K562 (cell line): ENCODE measurements around the gene SLC52A1. TPM values are rescaled to one million over a fixed set of nuclear protein-coding genes. Genes with fewer than 3 reads are reported as not detected.
"Not testable (repeated sequence)": the region's sequence is repeated elsewhere in the genome, so short reads cannot be mapped to it uniquely, and the experiment has no call there.

Experiments used
- ATAC-seq: fragments of 200-7000 bp; cut with Tn5 transposase; 3 replicates; pipeline ENCODE4 v1.9.1; 2020; ENCODE audit warnings: moderate library complexity
- BruUV-seq: library from RNA; stranded (reverse); fragments of 400-500 nt; replicated peaks from 2 replicates; lab custom pipeline; 2021; lab: Mats Ljungman, UMichigan
- CTCF ChIA-PET: fragments of 300-600 bp; formaldehyde crosslinking; extraction: SDS; loops from one replicate; lab custom pipeline; 2021; ENCODE audit warnings: low intra/inter-chr PET ratio; lab: Yijun Ruan, JAX
- POLR2A ChIA-PET: fragments of 300-600, 350-650 bp; sonication (Branson Sonifier 250); formaldehyde crosslinking; extraction: SDS; loops from one replicate; lab custom pipeline; 2021; ENCODE audit warnings: antibody characterized with exemption, inconsistent platforms; lab: Yijun Ruan, JAX
- DNase-seq, 4 experiments: peaks; one replicate each; pipeline versions ENCODE4 v3.0.0 to v3.0.0-alpha.2; 2011 to 2018; ENCODE audit warnings: low spot score in 3 of 4, mixed read lengths in 3 of 4; ENCODE audit errors: extremely low read depth in 1 of 4
- FAIRE-seq: peaks from 2 replicates; lab custom pipeline; 2011; peaks lifted over from hg19 to GRCh38; lab: Jason Lieb, UNC
- H2AFZ ChIP-seq: 2 replicates; pipeline ENCODE4 v1.6.0; 2011; ENCODE audit warnings: low read depth, low read length, control low read depth, inconsistent platforms
- H3K27ac ChIP-seq: fragments of 200-600 bp; 3 replicates; pipeline ENCODE4 v1.8.0; 2011; ENCODE audit warnings: low read depth, mild to moderate bottlenecking, control low read depth, inconsistent platforms, low read length, moderate library complexity, mixed read lengths; ENCODE audit errors: extremely low read depth
- H3K27me3 ChIP-seq, 2 experiments: fragments of 300-600 bp in 1 of 2; 2 replicates in 1 of 2; 3 replicates in 1 of 2; pipeline versions ENCODE4 v1.6.0 to v1.8.0; 2011; ENCODE audit warnings: inconsistent platforms in 2 of 2, low read length in 2 of 2, mild to moderate bottlenecking in 1 of 2, mixed read lengths in 1 of 2, moderate library complexity in 1 of 2; ENCODE audit not compliant: control insufficient read depth in 2 of 2, insufficient read depth in 2 of 2
- H3K36me3 ChIP-seq: fragments of 300-600 bp; 3 replicates; pipeline ENCODE4 v1.8.0; 2011; ENCODE audit warnings: mild to moderate bottlenecking, low read length, inconsistent platforms; ENCODE audit not compliant: control insufficient read depth, insufficient read depth
- H3K4me1 ChIP-seq, 2 experiments: fragments of 200-600 bp in 1 of 2; replicated peaks in 1 of 2; 2 replicates in 1 of 2; 3 replicates in 1 of 2; pipeline versions ENCODE4 v1.5.1 to v1.8.0; 2011; ENCODE audit warnings: inconsistent platforms in 2 of 2, low read length in 2 of 2, mild to moderate bottlenecking in 1 of 2, mixed read lengths in 1 of 2, moderate library complexity in 1 of 2; ENCODE audit not compliant: control insufficient read depth in 2 of 2, insufficient read depth in 2 of 2
- H3K4me2 ChIP-seq: 2 replicates; pipeline ENCODE4 v1.6.1; 2011; ENCODE audit warnings: low read length, control low read depth, inconsistent platforms, mixed read lengths; ENCODE audit not compliant: insufficient read depth
- H3K4me3 ChIP-seq: fragments of 200-600 bp; sonication (generic), shearing (Covaris generic); 2 replicates; pipeline ENCODE4 v1.5.1; 2016; ENCODE audit warnings: control low read depth, inconsistent platforms
- H3K79me2 ChIP-seq: fragments of 200-600 bp; 3 replicates; pipeline ENCODE4 v1.8.0; 2011; ENCODE audit warnings: low read length, inconsistent platforms; ENCODE audit not compliant: control insufficient read depth, insufficient read depth
- H3K9ac ChIP-seq, 2 experiments: 2 replicates each; pipeline versions ENCODE4 v1.6.0 to v1.6.1; 2011; ENCODE audit warnings: low read depth in 2 of 2, low read length in 2 of 2, control low read depth in 1 of 2, inconsistent platforms in 1 of 2, mild to moderate bottlenecking in 1 of 2, mixed read lengths in 1 of 2; ENCODE audit not compliant: insufficient read depth in 1 of 2
- H3K9me1 ChIP-seq: one replicate; pipeline ENCODE4 v1.6.0; 2011; ENCODE audit warnings: inconsistent platforms, mild to moderate bottlenecking, low read length, moderate library complexity; ENCODE audit not compliant: control insufficient read depth, insufficient read depth
- H3K9me3 ChIP-seq: replicated peaks from 2 replicates; pipeline ENCODE4 v1.5.1; 2011; ENCODE audit warnings: low read depth, low read length, inconsistent platforms; ENCODE audit not compliant: control insufficient read depth, insufficient read depth
- H4K20me1 ChIP-seq: replicated peaks from 2 replicates; pipeline ENCODE4 v1.6.1; 2011; ENCODE audit warnings: low read length, inconsistent platforms, mixed read lengths; ENCODE audit not compliant: control insufficient read depth, insufficient read depth
- ADNP ChIP-seq: fragments of 200-800 bp; sonication (Bioruptor generic); IDR thresholded peaks from 2 replicates; pipeline ENCODE4 v1.6.1; 2016; ENCODE audit warnings: missing genetic modification characterization, missing compliant biosample characterization
- MEIS2 ChIP-seq: fragments of 450-650 bp; IDR thresholded peaks from 2 replicates; pipeline ENCODE4 v1.6.1; 2014; ENCODE audit warnings: mild to moderate bottlenecking; ENCODE audit not compliant: partially characterized antibody
- NR1H2 ChIP-seq: sonication (generic); formaldehyde crosslinking; IDR thresholded peaks from 2 replicates; pipeline ENCODE4 v1.4.0; 2020; ENCODE audit warnings: mild to moderate bottlenecking, missing genetic modification reagents
- SUPT5H ChIP-seq: fragments of 450-650 bp; IDR thresholded peaks from 2 replicates; pipeline ENCODE4 v1.6.1; 2016
- TAF15 ChIP-seq: fragments of 200-400 bp; formaldehyde crosslinking; IDR thresholded peaks from 2 replicates; pipeline ENCODE4 v1.6.1; 2017; ENCODE audit warnings: mild to moderate bottlenecking, low read depth, low read length, moderate library complexity
- TSC22D4 ChIP-seq: fragments of 450-650 bp; IDR thresholded peaks from 2 replicates; pipeline ENCODE4 v1.6.1; 2016; ENCODE audit warnings: missing genetic modification characterization, missing biosample characterization, control low read depth
- XRCC5 ChIP-seq: fragments of 200-400 bp; formaldehyde crosslinking; IDR thresholded peaks from 2 replicates; pipeline ENCODE4 v1.6.1; 2017; ENCODE audit warnings: low read depth, mild to moderate bottlenecking, low read length
- ZNF57 ChIP-seq: fragments of 450-650 bp; formaldehyde crosslinking; IDR thresholded peaks from 2 replicates; pipeline ENCODE4 v1.4.0; 2020; ENCODE audit warnings: mild to moderate bottlenecking, moderate library complexity
- ZNF584 ChIP-seq: fragments of 200-800 bp; sonication (Bioruptor generic); IDR thresholded peaks from 2 replicates; pipeline ENCODE4 v1.6.1; 2016; ENCODE audit warnings: low read depth, mild to moderate bottlenecking, missing genetic modification characterization, missing compliant biosample characterization
- ZNF764 ChIP-seq: fragments of 250-450 bp; sonication (Bioruptor Pico); IDR thresholded peaks from 2 replicates; pipeline ENCODE4 v1.4.0; 2020; ENCODE audit warnings: low read depth, mild to moderate bottlenecking, moderate library complexity
- ZSCAN32 ChIP-seq: fragments of 450-650 bp; formaldehyde crosslinking; IDR thresholded peaks from 2 replicates; pipeline ENCODE4 v1.4.0; 2020; ENCODE audit warnings: mild to moderate bottlenecking, moderate library complexity
- WGBS: fragments of 100-300 bp; shearing (Covaris generic); methylation state at CpG from one replicate; pipeline ENCODE4 v1.1.6; 2016; ENCODE audit warnings: low coverage, mixed read lengths; ENCODE audit not compliant: insufficient coverage; ENCODE audit errors: missing lambda C conversion rate; 5-methylcytosine and 5-hydroxymethylcytosine counted together
- in situ Hi-C: fragments of 300-500 bp; cut with MboI; formaldehyde crosslinking; loops from 4 replicates; pipeline ENCODE4 v1.15.0; 2018; ENCODE audit warnings: inconsistent platforms, mixed read lengths
- intact Hi-C: fragments of 100-400 bp; cut with micrococcal nuclease; formaldehyde crosslinking; loops from 2 replicates; pipeline ENCODE4 v1.14.2; 2022
- polyA plus RNA-seq, 8 experiments: library from polyadenylated mRNA; depleted of rRNA in 4 of 8; stranded (reverse) in 5 of 8; unstranded in 3 of 8; fragments of >200 nt; fragmentation: Nextera tagmentation in 2 of 8; fragmentation: Illumina TruSeq in 1 of 8; extraction: Ambion mirVana in 2 of 8; extraction: Trizol in 1 of 8; gene quantifications; 2 replicates each; pipeline versions ENCODE4 v1.2.1 to v1.2.3, GENCODE V29; 2011 to 2014; ENCODE audit warnings: inconsistent platforms in 1 of 8, missing spikeins in 1 of 8
- total RNA-seq, 7 experiments: library from RNA; depleted of rRNA in 6 of 7; stranded (reverse); fragments of >200 nt in 6 of 7; fragmentation: Illumina TruSeq in 2 of 7; extraction: Trizol in 2 of 7; gene quantifications; 2 replicates each; pipeline versions ENCODE4 v1.2.1 to v1.2.3, GENCODE V29; 2011 to 2021; ENCODE audit warnings: low replicate concordance in 1 of 7
- TF ChIP-seq, protein P1 (sequence below): fragments of 150-350 bp; conservative IDR thresholded peaks from 2 replicates; pipeline ENCODE4 v1.6.1; 2014; ENCODE audit warnings: low read length

Gene SLC52A1
- total and polyA plus RNA-seq, 9 of the 15 experiments (the other 6 are each of a cell fraction or from before 2014, with no cell fraction given), result 0.04 TPM; not detected in 8

DNA sequence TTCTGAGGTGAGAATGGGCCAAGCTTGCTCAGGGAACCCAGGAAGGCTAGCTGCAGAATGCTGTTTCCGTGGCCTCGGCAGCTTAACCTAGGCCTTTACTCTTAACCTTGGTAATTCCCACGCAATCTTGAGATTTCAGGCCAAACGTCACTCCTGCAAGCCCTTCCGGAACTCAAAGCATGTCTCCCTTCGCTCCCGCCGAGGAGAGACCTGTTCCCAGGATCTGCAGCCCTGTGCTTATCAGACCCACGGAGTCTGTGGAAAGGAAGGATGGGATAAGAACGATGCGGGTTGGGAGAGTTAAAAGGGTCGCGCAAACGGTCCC, 42.5 kb upstream of the SLC52A1 start:
- no peaks in the 10 kb centered on the region for H3K36me3 ChIP-seq
- H3K79me2 ChIP-seq, result no peaks in the 10 kb centered on the region
- peaks cover 2 to 10% of the 10 kb centered on the region in 2 experiments; a peak in 2 of 5 replicates for H3K27me3 ChIP-seq
- no peaks in the 10 kb centered on the region for H3K9me3 ChIP-seq
- no peak overlapping the region for H3K27ac ChIP-seq
- ATAC-seq, result no peak
- in situ Hi-C loops (no loop called here), intact Hi-C loops (no loop called here)
- DNase-seq, result no peak
- no peak overlapping the region for H3K4me3 ChIP-seq
- no peaks in the 10 kb centered on the region for H4K20me1 ChIP-seq
- no peak overlapping the region for H3K9ac ChIP-seq
- POLR2A ChIA-PET, result no interaction called here
- no TSS peak for BruUV-seq
- CTCF ChIA-PET, result no interaction called here
- no peak overlapping the region for H2AFZ ChIP-seq
- H3K9me1 ChIP-seq, result no peaks in the 10 kb centered on the region
- H3K4me2 ChIP-seq, result no peak overlapping the region
- peaks cover 0 to 10% of the 10 kb centered on the region in 2 experiments; a peak in 2 of 5 replicates for H3K4me1 ChIP-seq
- FAIRE-seq, result no peak
- 29% methylated on average over 10 of the region's 14 CpGs for WGBS
- TF ChIP-seq ZNF584 (no peak), TSC22D4 (tag) (no peak), TAF15 (no peak), NR1H2 (CRISPR knock-in tag) (no peak), SUPT5H (no peak), XRCC5 (no peak), ZNF57 (CRISPR knock-in tag) (no peak), MEIS2 (no peak), ZSCAN32 (CRISPR knock-in tag) (no peak), ZNF764 (no peak), ADNP (tag) (no peak)
- TF ChIP-seq, protein P1, sequence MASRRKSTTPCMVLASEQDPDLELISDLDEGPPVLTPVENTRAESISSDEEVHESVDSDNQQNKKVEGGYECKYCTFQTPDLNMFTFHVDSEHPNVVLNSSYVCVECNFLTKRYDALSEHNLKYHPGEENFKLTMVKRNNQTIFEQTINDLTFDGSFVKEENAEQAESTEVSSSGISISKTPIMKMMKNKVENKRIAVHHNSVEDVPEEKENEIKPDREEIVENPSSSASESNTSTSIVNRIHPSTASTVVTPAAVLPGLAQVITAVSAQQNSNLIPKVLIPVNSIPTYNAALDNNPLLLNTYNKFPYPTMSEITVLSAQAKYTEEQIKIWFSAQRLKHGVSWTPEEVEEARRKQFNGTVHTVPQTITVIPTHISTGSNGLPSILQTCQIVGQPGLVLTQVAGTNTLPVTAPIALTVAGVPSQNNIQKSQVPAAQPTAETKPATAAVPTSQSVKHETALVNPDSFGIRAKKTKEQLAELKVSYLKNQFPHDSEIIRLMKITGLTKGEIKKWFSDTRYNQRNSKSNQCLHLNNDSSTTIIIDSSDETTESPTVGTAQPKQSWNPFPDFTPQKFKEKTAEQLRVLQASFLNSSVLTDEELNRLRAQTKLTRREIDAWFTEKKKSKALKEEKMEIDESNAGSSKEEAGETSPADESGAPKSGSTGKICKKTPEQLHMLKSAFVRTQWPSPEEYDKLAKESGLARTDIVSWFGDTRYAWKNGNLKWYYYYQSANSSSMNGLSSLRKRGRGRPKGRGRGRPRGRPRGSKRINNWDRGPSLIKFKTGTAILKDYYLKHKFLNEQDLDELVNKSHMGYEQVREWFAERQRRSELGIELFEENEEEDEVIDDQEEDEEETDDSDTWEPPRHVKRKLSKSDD, result no peak

DNA sequence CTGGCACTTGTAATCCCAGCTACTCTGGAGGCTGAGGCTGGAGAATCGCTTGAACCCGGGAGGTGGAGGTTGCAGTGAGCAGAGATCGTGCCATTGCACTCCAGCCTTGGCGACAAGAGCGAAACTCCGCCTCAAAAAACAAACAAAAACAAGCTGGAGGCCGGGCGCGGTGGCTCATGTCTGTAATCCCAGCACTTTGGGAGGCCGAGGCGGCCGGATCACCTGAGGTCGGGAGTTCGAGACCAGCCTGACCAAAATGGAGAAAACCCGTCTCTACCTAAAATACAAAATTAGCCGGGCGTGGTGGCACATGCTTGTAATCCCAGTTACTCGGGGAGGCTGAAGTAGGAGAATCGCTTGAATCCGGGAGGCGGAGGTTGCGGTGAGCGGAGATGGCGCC, 42.0 kb upstream of the SLC52A1 start:
- CTCF ChIA-PET, H3K36me3 ChIP-seq, H3K9me1 ChIP-seq, H3K9me3 ChIP-seq, DNase-seq, intact Hi-C loops, in situ Hi-C loops, H3K27ac ChIP-seq, H3K4me2 ChIP-seq, ATAC-seq, H3K9ac ChIP-seq, H2AFZ ChIP-seq, BruUV-seq, H4K20me1 ChIP-seq, H3K79me2 ChIP-seq, H3K4me3 ChIP-seq, FAIRE-seq, POLR2A ChIA-PET: not testable (repeated sequence)
- peaks cover 2 to 10% of the 10 kb centered on the region in 2 experiments; a peak in 2 of 5 replicates for H3K27me3 ChIP-seq
- H3K4me1 ChIP-seq, result peaks cover 0 to 10% of the 10 kb centered on the region in 2 experiments; a peak in 2 of 5 replicates
- WGBS, result 36% methylated on average over 8 of the region's 24 CpGs
